Activated gamma-delta T cell treated with Interleukin-2 at 50 U/mL for 16 hours (primary cell): ENCODE measurements around the gene THBS4.

ENCODE experiments used
- DNase-seq: peaks from one replicate; pipeline ENCODE4 v3.0.0-alpha.2; 2020

The THBS4 gene

GRCh38 chr5:80048084-80048780, 13.1 kb downstream of the THBS4 start:
- no peak for DNase-seq

GRCh38 chr5:80052464-80052863, 17.3 kb downstream of the THBS4 start:
- no peak for DNase-seq

- DNase-seq, result no peak
Observed at GRCh38 chr5:80054682-80055081, 19.5 kb downstream of the THBS4 start.

- no peak for DNase-seq
Observed at GRCh38 chr5:80055491-80056170, 20.5 kb downstream of the THBS4 start.

- no peak for DNase-seq
Observed at GRCh38 chr5:80057099-80057498, 22.0 kb downstream of the THBS4 start.

- no peak for DNase-seq
Observed at GRCh38 chr5:80057921-80058320, 22.8 kb downstream of the THBS4 start.

- DNase-seq, result no peak
Observed at GRCh38 chr5:80059354-80059980, 24.3 kb downstream of the THBS4 start.

GRCh38 chr5:80060966-80061365, 25.8 kb downstream of the THBS4 start:
- DNase-seq, result no peak

- DNase-seq, result no peak
Observed at GRCh38 chr5:80061547-80061946, 26.4 kb downstream of the THBS4 start.

- no peak for DNase-seq
Observed at GRCh38 chr5:80064124-80064523, 29.0 kb downstream of the THBS4 start.

- DNase-seq, result no peak
Observed at GRCh38 chr5:80067016-80067415, 31.9 kb downstream of the THBS4 start.

GRCh38 chr5:80067531-80068245, 32.5 kb downstream of the THBS4 start:
- DNase-seq, result no peak

- DNase-seq, result no peak
Observed at GRCh38 chr5:80068246-80068636, 33.1 kb downstream of the THBS4 start.

- DNase-seq, result no peak
Observed at GRCh38 chr5:80068775-80069174, 33.6 kb downstream of the THBS4 start.

- no peak for DNase-seq
Observed at GRCh38 chr5:80069251-80069800, 34.2 kb downstream of the THBS4 start.

GRCh38 chr5:80069918-80070318, 34.8 kb downstream of the THBS4 start:
- no peak for DNase-seq

- no peak for DNase-seq
Observed at GRCh38 chr5:80070338-80071056, 35.3 kb downstream of the THBS4 start.

GRCh38 chr5:80071510-80072021, 36.4 kb downstream of the THBS4 start:
- no peak for DNase-seq

GRCh38 chr5:80072103-80073073, 37.2 kb downstream of the THBS4 start:
- DNase-seq, result no peak

GRCh38 chr5:80076131-80077050, 41.2 kb downstream of the THBS4 start:
- DNase-seq, result no peak
